Astrocyte of the cerebellum (primary cell): Measurements from ENCODE around the gene BICDL2.

ENCODE experiments used
- DNase-seq: peaks from one replicate; pipeline ENCODE4 v3.0.0-alpha.2; 2011; ENCODE audit warnings: low read depth
- H3K4me3 ChIP-seq: 2 replicates; pipeline ENCODE4 v1.5.1; 2011; ENCODE audit warnings: mild to moderate bottlenecking, low read depth, low read length, moderate library complexity
- CTCF ChIP-seq: IDR thresholded peaks from 2 replicates; pipeline ENCODE4 v1.5.1; 2012; ENCODE audit warnings: low read length, low read depth, moderate library complexity, mild to moderate bottlenecking; ENCODE audit errors: missing control alignments
- in situ Hi-C: cut with HindIII; loops from 2 replicates; pipeline ENCODE4 v1.10.0; 2017; ENCODE audit warnings: low sequenced_read_pairs

BICDL2 gene

GRCh38 chr16:3001316-3001715 lies 35.4 kb downstream of the BICDL2 start:
- no peak overlapping the region for H3K4me3 ChIP-seq
- in situ Hi-C loops = no loop called here
- no peak for DNase-seq
- no peak for TF ChIP-seq CTCF

GRCh38 chr16:3000540-3000939 lies 36.2 kb downstream of the BICDL2 start:
- no peak for DNase-seq
- TF ChIP-seq CTCF = no peak
- in situ Hi-C loops = no loop called here
- no peak overlapping the region for H3K4me3 ChIP-seq

- H3K4me3 ChIP-seq = no peak overlapping the region
- no peak for DNase-seq
- in situ Hi-C loops = no loop called here
- no peak for TF ChIP-seq CTCF
Observed at GRCh38 chr16:2999929-3000328, 36.8 kb downstream of the BICDL2 start.

- DNase-seq = no peak
- in situ Hi-C loops = no loop called here
- no peak for TF ChIP-seq CTCF
- no peak overlapping the region for H3K4me3 ChIP-seq
Observed at GRCh38 chr16:2996298-2996697, 40.4 kb downstream of the BICDL2 start.

- TF ChIP-seq CTCF = no peak
- no peak overlapping the region for H3K4me3 ChIP-seq
- in situ Hi-C loops = no loop called here
- no peak for DNase-seq
Observed at GRCh38 chr16:2992383-2993081, 44.2 kb downstream of the BICDL2 start.

- in situ Hi-C loops = no loop called here
- no peak for DNase-seq
- TF ChIP-seq CTCF = no peak
- H3K4me3 ChIP-seq = no peak overlapping the region
Observed at GRCh38 chr16:2991566-2992261, 45.0 kb downstream of the BICDL2 start.
